ENCODE measurements around the gene DENND1A.

GRCh38 chr9:123425261-123425821 lies 504.6 kb downstream of the DENND1A start:
- no peak for TF ChIP-seq CTCF (conservative IDR thresholded peaks at IDR 0.05; ENCODE audit: low read depth, low read length)
- no peak for TF ChIP-seq EZH2 (IDR thresholded peaks at IDR 0.05; ENCODE audit: low read length, unreplicated experiment)
- no peak for TF ChIP-seq EZH2phosphoT487 (IDR thresholded peaks at IDR 0.05; ENCODE audit: borderline replicate concordance, low read length)

Data from PC-3 (cell line).